IPS DF 19.7 (cell line): ENCODE measurements around the gene ENOPH1.

ENCODE experiments used
- DNase-seq: peaks from one replicate; pipeline ENCODE4 v3.0.0-alpha.2; 2013; ENCODE audit warnings: low read depth, low spot score

ENOPH1 gene

GRCh38 chr4:82428526-82428968 lies 1.8 kb upstream of the ENOPH1 start:
- DNase-seq, result no peak

GRCh38 chr4:82428969-82429727 lies 1.2 kb upstream of the ENOPH1 start:
- DNase-seq, result no peak

GRCh38 chr4:82429728-82430192 lies 630 bp upstream of the ENOPH1 start:
- no peak for DNase-seq

GRCh38 chr4:82430964-82431745 lies 765 bp downstream of the ENOPH1 start:
- DNase-seq, result no peak

- DNase-seq, result no peak
Observed at GRCh38 chr4:82431831-82432230, 1.4 kb downstream of the ENOPH1 start.

GRCh38 chr4:82432596-82432995 lies 2.2 kb downstream of the ENOPH1 start:
- DNase-seq, result no peak

- DNase-seq, result no peak
Observed at GRCh38 chr4:82433791-82434190, 3.4 kb downstream of the ENOPH1 start.

- DNase-seq, result no peak
Observed at GRCh38 chr4:82434949-82435348, 4.6 kb downstream of the ENOPH1 start.

GRCh38 chr4:82436130-82436529 lies 5.7 kb downstream of the ENOPH1 start:
- no peak for DNase-seq

- no peak for DNase-seq
Observed at GRCh38 chr4:82436780-82437179, 6.4 kb downstream of the ENOPH1 start.

GRCh38 chr4:82437285-82438005 lies 7.1 kb downstream of the ENOPH1 start:
- DNase-seq, result no peak

GRCh38 chr4:82439088-82439487 lies 8.7 kb downstream of the ENOPH1 start:
- DNase-seq, result no peak

- DNase-seq, result no peak
Observed at GRCh38 chr4:82447886-82448285, 17.5 kb downstream of the ENOPH1 start.

GRCh38 chr4:82450966-82451755 lies 20.8 kb downstream of the ENOPH1 start:
- no peak for DNase-seq

GRCh38 chr4:82452026-82452425 lies 21.6 kb downstream of the ENOPH1 start:
- no peak for DNase-seq

- DNase-seq, result no peak
Observed at GRCh38 chr4:82457266-82457665, 26.9 kb downstream of the ENOPH1 start.

GRCh38 chr4:82458729-82459128 lies 28.3 kb downstream of the ENOPH1 start:
- DNase-seq, result no peak

GRCh38 chr4:82461710-82462109 lies 31.3 kb downstream of the ENOPH1 start:
- DNase-seq, result no peak

GRCh38 chr4:82462415-82462831 lies 32.0 kb downstream of the ENOPH1 start:
- no peak for DNase-seq

- no peak for DNase-seq
Observed at GRCh38 chr4:82463221-82463620, 32.8 kb downstream of the ENOPH1 start.

- no peak for DNase-seq
Observed at GRCh38 chr4:82467471-82467870, 37.1 kb downstream of the ENOPH1 start.
